NCI-H524 (cell line): ENCODE data around the gene SPATA16.
"Not testable (repeated sequence)": the region's sequence is repeated elsewhere in the genome, so short reads cannot be mapped to it uniquely, and the experiment has no call there.

Source experiments
- DNase-seq, 2 experiments: peaks; one replicate each; lab custom pipeline; 2025; lab: John Stamatoyannopoulos, UW

Gene SPATA16

DNA sequence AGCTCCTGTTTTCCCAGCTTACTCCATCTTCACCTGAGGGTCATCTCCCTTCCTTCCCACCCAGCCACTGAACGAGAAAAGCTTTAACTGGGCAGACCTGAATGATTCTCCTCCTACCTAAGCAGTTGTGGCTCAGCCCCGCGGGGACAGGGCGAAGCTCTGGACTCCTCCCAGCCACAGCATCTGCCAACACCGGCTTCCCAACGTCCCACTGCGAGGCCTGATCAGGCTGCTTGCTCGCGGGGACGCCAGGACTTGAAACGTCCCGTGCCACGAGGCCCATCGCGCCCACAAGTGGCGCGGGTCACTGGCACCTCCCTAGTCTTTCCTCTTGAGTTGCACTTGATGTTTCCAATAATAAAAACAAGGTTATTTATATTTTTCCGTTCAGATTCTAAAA is at the start of gene SPATA16:
SPATA16 (minus strand) TSS at position 250 of the 400 bp plus-strand sequence. CDS start 23,504 bp downstream, outside the sequence.
- no peak for DNase-seq

- not testable (repeated sequence) for DNase-seq
Observed at GRCh38 chr3:173183022-173183421, 42.0 kb upstream of the SPATA16 start.

GRCh38 chr3:173173652-173174051 is 32.6 kb upstream of the SPATA16 start:
- no peak for DNase-seq

DNA sequence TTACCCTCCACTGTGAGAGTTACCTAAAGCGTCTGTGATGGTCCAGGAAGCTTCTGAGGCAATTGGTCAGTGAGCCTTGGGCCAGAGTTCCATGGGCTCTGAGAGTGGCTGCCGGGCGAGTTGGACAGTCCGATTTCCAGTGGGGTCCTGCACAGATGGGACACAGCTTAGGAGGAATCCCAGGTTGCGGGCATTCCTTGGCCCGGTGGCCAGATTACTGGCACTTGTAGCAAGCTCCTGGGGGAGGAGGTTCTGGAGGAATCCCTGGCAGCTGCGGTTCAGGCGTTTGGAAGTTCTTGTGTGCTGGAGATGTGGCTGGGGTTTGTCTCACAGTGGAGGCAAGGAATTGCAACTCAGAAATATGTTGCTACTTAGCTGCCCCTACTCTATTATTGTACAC is 18.1 kb upstream of the SPATA16 start:
- DNase-seq, result not testable (repeated sequence)

- not testable (repeated sequence) for DNase-seq
Observed at GRCh38 chr3:173156533-173156932, 15.5 kb upstream of the SPATA16 start.

DNA sequence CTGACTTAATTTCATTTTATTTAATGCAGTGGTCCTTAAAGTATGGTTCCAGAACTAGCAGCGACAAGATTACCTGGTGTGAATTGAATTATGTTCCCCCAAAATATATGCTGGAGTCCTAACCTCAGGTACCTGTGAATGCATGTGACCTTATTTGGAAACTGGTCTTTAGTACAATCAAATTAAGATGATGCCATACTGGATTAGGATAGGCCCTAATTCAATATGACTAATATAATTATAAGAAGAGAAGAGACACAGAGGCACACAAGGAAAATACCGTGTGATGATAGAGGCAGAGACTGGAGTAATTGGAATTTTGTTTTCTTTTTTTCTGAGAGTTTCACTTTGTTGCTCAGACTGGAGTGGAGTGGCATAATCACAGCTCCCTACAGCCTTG is 12.6 kb upstream of the SPATA16 start:
- no peak for DNase-seq

GRCh38 chr3:173139420-173139819 is 1.6 kb downstream of the SPATA16 start:
- peak in 1 of 2 experiments; percentile 36 for DNase-seq

DNA sequence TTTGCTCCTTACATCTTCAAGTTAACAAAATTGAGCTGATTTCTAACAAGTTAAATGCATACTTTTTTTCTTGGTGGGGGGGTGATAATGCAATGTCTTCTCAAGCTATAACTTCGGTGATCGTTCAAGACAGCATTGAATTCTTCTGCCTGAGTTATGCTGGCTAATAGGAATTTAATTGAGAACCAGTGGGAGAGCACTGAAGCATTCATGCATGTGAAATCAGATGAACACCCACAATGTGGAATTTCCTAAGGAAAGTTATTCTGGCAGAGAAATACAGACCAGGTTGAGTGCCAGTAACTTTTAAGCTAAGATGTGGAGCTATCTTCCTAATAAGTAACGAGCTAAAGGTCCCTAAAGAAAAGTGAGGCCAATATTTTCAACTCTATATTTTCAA is 3.0 kb downstream of the SPATA16 start:
- DNase-seq, result no peak

DNA sequence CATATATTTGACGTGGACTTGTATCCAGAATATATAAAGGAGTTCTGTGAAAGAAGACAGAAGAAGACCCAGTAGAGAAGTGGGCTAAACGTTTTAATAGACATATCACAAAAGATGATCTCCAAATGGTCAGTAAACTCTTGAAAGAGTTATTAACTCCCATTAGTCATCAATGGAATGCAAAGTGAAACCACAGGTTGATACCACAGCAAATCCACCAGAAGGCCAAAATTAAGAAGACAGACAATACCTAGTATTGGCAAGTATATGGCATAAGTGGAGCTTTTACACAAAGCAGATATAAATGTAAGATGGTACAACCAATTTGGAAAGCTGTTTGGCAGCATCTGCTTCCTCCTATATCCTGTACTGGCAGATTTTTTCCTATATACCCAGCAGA is 6.0 kb downstream of the SPATA16 start:
- DNase-seq, result no peak

GRCh38 chr3:173128633-173129032 is 12.4 kb downstream of the SPATA16 start:
- no peak for DNase-seq

DNA sequence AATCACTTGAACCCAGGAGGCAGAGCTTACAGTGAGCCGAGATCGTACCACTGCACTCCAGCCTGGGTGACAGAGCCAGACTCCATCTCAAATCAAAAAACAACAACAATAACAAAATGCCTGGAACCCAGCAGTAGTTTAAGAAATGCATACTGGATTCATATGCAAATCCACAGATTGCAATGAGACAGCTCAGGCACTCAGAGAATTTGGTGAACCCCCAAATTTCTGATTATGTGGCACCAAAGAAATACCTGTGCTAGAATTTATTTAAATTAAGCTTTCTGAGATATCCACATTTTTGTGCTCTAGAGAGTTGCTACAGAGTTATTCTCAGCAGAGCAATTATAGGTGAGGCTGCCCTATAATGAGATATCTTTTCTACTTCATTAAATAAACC is 29.7 kb downstream of the SPATA16 start:
- DNase-seq, result no peak

DNA sequence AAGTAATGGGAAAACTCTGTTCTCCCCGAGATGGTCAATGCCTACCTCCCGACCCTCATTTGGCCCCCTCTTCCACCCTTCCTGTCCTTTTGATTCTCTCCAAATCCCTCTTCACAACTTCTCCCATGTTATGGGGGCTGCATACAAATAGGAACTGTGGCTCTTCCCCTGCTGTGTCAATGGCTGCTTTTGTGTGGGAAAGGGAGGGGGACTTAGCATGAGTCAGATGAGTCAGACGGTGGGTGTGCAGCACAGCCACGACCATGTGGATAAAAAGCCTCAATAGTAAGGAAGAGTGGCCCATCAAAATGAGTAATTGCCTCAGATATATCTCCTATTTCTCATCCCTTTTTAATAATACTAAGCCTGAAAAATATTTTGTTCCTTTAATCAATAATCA is 31.9 kb downstream of the SPATA16 start:
- no peak for DNase-seq

DNA sequence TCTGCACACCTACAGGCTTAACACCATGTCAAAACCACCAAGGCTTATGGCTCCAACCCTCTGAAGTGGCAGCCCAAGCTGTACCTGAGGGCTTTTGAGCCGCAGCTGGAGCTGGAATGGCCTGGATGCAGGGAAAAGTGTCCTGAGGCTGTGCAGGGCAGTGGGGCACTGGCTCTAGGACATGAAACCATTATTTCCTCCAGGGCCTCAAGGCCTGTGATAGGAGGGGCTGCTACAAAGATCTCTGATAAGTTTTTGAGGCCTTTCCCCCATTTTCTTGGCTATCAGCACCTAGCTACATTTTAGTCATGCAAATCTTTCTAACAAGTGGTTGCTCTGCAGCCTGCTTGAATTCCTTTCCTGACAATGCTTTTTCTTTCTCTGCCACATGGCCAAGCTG is 37.6 kb downstream of the SPATA16 start:
- DNase-seq, result no peak

GRCh38 chr3:173098959-173099358 is 42.1 kb downstream of the SPATA16 start:
- DNase-seq, result no peak

GRCh38 chr3:173096994-173097785 is 43.8 kb downstream of the SPATA16 start:
- DNase-seq, result no peak

DNA sequence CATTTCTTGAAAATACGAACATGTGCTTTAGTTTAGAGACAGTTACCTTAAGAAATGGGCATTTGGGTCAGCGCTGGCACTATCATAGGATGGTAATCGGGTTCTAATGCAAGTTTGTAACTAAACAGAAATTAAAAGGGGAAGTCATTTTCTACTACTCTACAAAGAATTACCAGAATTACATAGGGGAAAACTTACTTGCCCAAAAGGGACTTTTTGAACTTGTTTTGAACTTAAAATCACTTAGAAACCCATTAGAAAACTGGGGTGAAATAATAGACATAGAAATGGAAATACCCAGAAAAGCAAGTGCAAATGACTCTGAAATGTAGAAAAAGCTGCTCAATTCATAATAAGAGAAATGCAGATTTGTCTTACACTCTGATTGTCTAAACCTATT is 44.9 kb downstream of the SPATA16 start:
- DNase-seq, result no peak

- DNase-seq, result no peak
Observed at GRCh38 chr3:173092038-173092437, 49.0 kb downstream of the SPATA16 start.

DNA sequence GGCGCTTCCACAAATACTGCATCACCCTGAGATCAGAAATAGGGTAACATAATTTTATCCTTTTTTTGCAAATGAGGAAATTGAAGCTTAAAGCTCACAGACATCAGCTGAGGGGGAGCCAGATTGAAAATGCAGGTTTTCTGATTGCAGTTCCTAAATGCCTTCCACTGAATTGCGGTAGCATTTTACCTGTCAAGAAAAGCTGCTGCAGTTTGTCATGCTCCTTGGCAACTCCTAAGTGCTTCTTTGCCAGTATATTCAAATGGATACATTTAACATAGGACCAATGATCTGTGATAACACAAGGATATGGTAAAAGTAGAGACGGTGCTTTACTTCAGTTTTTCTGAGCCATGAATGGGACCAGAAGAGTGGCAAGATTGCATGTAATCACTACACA is 50.5 kb downstream of the SPATA16 start:
- DNase-seq, result no peak

GRCh38 chr3:173089283-173089682 is 51.8 kb downstream of the SPATA16 start:
- no peak for DNase-seq

DNA sequence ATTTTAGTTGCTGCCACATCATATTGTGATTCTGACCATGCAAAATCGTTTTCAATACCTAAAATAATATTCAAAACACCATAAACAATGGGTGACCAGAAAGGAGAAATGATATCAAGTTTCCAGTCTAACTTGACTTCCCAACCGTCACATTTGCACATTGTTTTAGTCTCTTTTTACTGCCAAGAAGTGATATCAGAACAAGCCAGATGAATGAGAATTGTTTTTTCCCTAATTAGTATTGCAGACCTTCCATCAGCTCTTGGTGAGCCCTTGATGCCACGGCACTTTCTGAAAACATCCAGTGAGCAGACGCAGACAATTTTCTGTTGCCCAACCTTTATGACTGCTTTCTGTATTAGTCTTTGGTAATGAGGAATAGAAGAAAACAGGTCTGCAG is 62.5 kb downstream of the SPATA16 start:
- DNase-seq, result no peak

DNA sequence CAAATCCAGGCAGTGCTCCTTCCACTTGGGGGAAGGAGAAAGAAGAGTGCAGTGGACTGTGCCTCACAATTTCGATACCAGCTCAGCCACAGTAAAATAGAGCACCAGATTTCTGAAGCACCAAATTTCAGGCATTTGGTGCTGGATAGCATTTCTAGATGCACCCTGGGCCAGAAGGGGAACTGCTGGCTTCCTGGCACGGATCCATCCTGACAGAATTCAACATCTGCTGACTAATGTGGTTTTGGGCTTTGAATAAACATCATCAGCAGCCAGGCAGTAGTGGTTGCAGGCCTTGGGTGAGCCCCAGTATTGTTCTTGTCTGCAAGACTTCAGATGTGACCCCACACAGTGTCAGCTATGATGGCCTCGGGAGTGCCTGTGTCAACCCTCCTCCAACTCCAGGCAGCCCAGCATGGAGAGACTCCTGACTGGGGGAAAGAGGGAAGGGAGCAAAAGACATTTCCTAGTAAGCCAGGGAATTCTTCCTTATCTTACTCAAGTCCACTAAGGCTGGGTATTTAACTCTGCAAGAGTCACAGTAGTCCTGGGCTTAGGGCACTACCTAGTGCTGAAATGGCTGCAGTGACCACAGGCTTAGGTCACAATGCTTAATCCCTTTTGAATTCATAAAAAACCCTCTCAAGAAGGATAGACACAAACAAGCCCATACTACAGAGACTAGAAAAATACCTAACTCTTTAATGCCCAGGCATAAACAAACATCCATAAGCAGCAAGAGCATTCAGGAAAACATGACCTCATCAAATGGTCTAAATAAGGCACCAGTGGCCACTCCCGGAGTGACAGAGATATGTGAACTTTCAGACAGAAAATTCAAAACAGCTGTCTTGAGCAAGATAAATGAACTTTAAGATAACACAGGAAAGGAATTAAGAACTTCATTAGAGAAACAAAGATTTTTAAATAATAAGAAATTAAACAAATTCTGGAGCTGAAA is 74.7 kb downstream of the SPATA16 start:
- DNase-seq, result peak; percentile 28 to 74

- peak in 1 of 2 experiments; percentile 52 for DNase-seq
Observed at GRCh38 chr3:173065543-173065981, 75.5 kb downstream of the SPATA16 start.

DNA sequence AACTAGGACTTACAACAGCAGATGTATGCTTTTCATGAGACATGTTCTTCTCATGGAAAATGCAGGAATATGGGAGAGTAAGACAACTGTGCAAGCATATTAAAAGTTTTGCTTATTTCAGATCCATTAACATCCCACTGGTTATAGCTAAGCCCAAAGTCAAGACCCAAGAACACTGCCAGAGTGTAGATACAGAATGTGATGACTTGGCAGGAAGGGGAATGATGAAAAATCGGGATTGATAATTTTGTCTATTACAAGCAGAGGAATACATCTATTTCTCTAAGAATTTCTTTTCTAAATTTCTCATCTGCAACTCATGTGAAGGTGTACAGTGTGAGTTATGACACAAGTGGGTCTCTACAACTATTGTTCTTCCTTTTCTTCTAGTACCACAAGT is 76.4 kb downstream of the SPATA16 start:
- DNase-seq, result no peak
